Activated CD4-positive, alpha-beta T cell treated with anti-CD3 and anti-CD28 coated beads, Interleukin-2, amount 10 ng/mL, durations not matched to agents 24 days and 14 days (primary cell): ENCODE results near the gene TCEANC2. TPM values are rescaled to one million over a fixed set of nuclear protein-coding genes. Genes with fewer than 3 reads are reported as not detected.
"Not testable (repeated sequence)": the region's sequence is repeated elsewhere in the genome, so short reads cannot be mapped to it uniquely, and the experiment has no call there.

Experiments used
- DNase-seq: peaks from one replicate; pipeline ENCODE4 v3.0.0; 2022
- H3K27ac Mint-ChIP-seq: one replicate; pipeline ENCODE4 v1.8.0; 2022; ENCODE audit warnings: mild to moderate bottlenecking, mixed read lengths
- H3K27me3 Mint-ChIP-seq: one replicate; pipeline ENCODE4 v1.8.0; 2022; ENCODE audit warnings: mixed read lengths
- H3K36me3 Mint-ChIP-seq: one replicate; pipeline ENCODE4 v1.8.0; 2022; ENCODE audit warnings: low read depth, mild to moderate bottlenecking, mixed read lengths
- H3K4me1 Mint-ChIP-seq: one replicate; pipeline ENCODE4 v1.8.0; 2021; ENCODE audit warnings: mixed read lengths
- H3K4me3 Mint-ChIP-seq: one replicate; pipeline ENCODE4 v1.8.0; 2022; ENCODE audit warnings: mild to moderate bottlenecking, moderate library complexity, mixed read lengths
- H3K9me3 Mint-ChIP-seq: one replicate; pipeline ENCODE4 v1.8.0; 2021; ENCODE audit warnings: mixed read lengths
- intact Hi-C: fragments of 100-400 bp; cut with micrococcal nuclease; formaldehyde crosslinking; loops from one replicate; pipeline ENCODE4 v1.15.1; 2023
- total RNA-seq: library from RNA; stranded (reverse); gene quantifications from 2 replicates; pipeline ENCODE4 v1.2.3, GENCODE V29; 2022

Gene TCEANC2
- total RNA-seq, 1 donor from 2014 or later: 10.0 TPM

DNA sequence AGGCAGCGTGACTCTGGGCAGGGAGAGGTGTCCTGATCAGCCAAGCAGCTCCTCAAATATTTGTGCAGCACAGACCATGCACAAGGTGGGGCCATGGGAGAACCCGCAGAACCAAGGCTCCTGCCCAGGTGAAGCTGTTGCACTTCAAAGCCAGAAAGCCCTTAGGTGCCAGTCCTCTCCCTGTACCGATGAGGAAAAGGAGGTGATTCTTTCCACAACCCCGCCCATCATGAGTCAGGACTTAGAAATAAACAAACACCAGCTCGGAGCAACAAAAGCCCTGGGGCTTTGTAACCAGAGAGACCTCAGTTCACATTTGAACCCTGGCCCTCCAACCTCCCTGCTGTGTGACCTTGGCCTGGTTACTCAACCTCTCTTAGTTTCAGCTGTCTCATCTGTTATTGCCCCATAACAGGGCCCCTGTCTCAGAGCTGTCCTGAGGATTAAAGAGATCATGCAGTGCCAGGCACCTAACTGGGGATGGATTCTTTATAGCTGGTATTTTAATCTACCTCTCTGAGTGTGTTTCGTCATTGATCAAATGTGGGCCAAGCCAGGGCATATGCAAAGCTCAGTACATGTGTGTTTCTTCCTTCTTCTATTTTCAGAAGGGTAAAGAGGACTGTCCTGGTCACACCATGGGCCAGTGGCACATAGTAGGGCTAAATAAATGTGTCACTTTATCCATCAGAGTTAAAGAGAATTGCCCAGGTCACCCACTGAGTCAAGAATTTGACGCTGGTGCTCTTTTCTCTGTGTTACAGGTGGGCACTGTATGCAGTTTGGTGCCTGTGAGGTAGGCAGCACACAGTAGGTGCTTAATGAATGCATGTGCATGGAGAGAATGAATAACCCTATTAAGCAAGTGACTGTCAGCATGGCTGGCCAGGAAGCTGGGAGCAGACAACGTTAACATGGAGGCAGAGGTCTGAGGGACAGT lies 36.8 kb upstream of the TCEANC2 start:
- intact Hi-C loops: no loop called here
- H3K9me3 Mint-ChIP-seq: no peaks in the 10 kb centered on the region
- H3K4me3 Mint-ChIP-seq: no peak overlapping the region
- H3K27ac Mint-ChIP-seq: no peak overlapping the region
- H3K4me1 Mint-ChIP-seq: no peaks in the 10 kb centered on the region
- no peaks in the 10 kb centered on the region for H3K36me3 Mint-ChIP-seq
- DNase-seq: no peak
- H3K27me3 Mint-ChIP-seq: peaks cover 6% of the 10 kb centered on the region

DNA sequence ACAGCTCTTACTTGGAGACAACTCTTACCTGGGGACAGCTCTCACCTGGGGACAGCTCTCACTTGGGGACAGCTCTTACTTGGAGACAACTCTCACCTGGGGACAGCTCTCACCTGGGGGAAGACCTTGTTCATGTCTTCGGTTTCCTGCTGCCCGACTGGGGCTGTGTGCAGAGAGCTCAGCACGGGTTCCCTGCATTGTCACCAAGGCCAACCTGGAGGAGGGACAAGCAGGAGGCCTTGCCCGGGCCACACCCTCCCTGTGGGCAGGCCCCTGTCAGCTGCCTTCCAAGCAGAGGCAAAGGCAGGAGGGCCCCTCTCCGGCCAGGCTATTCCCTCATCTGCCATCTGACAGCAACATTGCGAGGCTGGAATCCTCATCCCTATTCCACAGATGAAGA lies 35.4 kb upstream of the TCEANC2 start, which contains the start of gene LDLRAD1:
LDLRAD1 (minus strand) TSS at position 208 of the 400 bp plus-strand sequence; CDS start at position 134, 74 bp downstream.
- H3K27ac Mint-ChIP-seq: no peak within 1 kb of the TSS
- intact Hi-C loops: no loop called here
- no peak within 1 kb of the TSS for H3K4me3 Mint-ChIP-seq
- no peaks in the 10 kb centered on the region for H3K36me3 Mint-ChIP-seq
- no peaks in the 10 kb centered on the region for H3K9me3 Mint-ChIP-seq
- no peaks in the 10 kb centered on the region for H3K4me1 Mint-ChIP-seq
- H3K27me3 Mint-ChIP-seq: peaks cover 6% of the 10 kb centered on the region
- no peak for DNase-seq

DNA sequence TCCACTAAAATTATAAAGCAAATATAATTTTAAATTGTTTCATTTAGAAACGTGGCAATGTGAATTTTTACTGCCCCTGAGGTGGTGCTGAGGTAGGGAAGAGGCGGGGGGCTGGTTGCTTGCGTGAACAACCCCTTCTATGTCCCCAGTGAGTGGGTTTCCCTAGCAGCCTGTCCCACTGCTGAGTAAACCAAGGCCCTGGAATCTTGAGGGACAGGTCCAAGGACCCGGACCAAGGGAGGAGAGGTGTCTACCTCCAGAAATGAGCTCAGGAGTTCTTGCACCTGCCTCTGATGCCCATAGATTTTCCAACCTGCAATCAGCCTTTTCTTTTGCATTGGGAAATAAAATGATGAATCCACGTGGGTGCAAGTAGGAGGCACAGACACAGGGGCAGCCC lies 34.8 kb upstream of the TCEANC2 start:
- H3K27ac Mint-ChIP-seq: no peak overlapping the region
- no peaks in the 10 kb centered on the region for H3K9me3 Mint-ChIP-seq
- no peak for DNase-seq
- H3K4me3 Mint-ChIP-seq: no peak overlapping the region
- H3K27me3 Mint-ChIP-seq: peaks cover 2% of the 10 kb centered on the region
- H3K36me3 Mint-ChIP-seq: no peaks in the 10 kb centered on the region
- no peaks in the 10 kb centered on the region for H3K4me1 Mint-ChIP-seq
- intact Hi-C loops: no loop called here

DNA sequence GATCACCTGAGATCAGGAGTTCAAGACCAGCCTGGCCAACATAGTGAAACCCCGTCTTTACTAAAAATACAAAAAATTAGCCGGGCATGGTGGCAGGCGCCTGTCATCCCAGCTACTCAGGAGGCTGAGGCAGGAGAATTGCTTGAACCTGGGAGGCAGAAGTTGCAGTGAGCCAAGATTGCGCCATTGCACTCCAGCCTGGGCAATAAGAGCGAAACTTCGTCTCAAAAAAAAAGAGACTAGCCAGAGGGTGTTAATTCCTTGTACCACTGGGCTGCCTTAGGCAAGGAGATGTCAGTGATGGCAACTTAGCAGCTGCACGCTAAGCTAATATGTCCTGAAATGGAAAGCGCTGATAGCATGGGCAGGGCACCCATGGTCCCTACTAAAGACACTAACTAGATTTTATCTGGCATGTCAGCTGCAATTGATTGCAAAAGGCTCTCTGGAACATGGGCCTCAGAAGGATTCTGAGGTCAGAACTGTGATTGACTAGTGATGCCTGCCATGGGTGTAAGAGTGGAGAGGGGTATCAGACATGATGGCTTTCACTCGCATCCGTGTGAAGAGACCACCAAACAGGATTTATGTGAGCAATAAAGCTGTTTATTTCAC lies 33.7 kb upstream of the TCEANC2 start:
- H3K27me3 Mint-ChIP-seq, H3K9me3 Mint-ChIP-seq, DNase-seq, H3K4me1 Mint-ChIP-seq, H3K36me3 Mint-ChIP-seq, intact Hi-C loops, H3K4me3 Mint-ChIP-seq, H3K27ac Mint-ChIP-seq: not testable (repeated sequence)

DNA sequence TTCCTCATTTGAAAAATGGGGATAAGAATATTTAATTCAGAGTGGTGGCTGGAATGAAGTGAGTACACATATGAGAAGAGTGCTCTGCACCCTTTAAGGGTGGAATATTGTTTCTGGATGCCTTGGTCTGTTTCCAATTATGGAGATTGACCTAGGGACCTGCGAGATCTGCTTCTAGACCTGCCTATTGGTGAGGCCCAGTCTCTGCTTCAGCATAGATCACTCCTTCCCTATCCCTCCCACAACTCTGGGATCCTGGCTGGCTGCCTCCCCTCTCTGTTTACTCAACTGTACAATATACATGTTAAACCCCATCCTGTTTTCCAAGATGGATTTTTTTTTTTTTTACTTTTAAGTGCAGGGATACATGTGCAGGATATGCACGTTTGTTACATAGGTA lies 29.1 kb upstream of the TCEANC2 start:
- Mint-ChIP-seq H3K4me3 (no peak overlapping the region), H3K36me3 (peaks cover 4% of the 10 kb centered on the region), H3K27me3 (no peaks in the 10 kb centered on the region), H3K4me1 (no peaks in the 10 kb centered on the region), H3K9me3 (no peaks in the 10 kb centered on the region), H3K27ac (no peak overlapping the region)
- intact Hi-C loops: no loop called here
- DNase-seq: no peak

DNA sequence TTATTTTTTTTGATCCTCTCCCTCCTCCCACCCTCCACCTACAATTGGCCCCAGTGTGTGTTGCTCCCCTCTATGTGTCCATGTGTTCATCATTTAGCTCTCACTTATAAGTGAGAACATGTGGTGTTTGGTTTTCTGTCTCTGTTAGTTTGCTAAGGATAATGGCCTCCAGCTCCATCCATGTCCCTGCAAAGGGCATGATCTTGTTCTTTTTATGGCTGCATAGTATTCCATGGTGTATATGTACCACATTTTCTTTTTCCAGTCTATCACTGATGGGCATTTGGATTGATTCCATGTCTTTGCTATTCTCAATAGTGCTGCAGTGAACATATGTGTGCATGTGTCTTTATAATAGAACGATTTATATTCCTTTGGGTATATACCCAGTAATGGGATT lies 28.6 kb upstream of the TCEANC2 start:
- H3K4me1 Mint-ChIP-seq, H3K4me3 Mint-ChIP-seq, H3K27me3 Mint-ChIP-seq, DNase-seq, H3K9me3 Mint-ChIP-seq, H3K36me3 Mint-ChIP-seq, H3K27ac Mint-ChIP-seq, intact Hi-C loops: not testable (repeated sequence)

DNA sequence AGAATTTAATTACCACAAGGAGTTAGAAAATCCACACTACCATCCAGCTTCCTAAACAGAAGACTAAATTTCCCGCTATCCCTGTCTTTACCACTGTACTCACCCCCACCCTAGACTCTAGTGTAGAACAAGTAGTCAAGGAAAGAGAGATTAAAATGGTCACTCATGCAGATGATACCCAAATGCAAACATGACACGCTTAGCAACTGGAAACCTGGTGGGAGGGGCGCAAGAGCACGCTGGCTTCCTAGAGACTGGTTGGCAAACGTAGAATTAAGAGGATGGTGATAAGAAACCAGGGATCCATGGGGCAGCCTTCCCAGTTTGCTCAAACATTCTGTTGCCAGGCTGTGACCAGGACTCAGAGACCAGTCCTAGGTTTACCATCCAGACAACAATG lies 25.6 kb upstream of the TCEANC2 start:
- H3K27me3 Mint-ChIP-seq: no peaks in the 10 kb centered on the region
- no peak overlapping the region for H3K27ac Mint-ChIP-seq
- H3K4me3 Mint-ChIP-seq: no peak overlapping the region
- intact Hi-C loops: no loop called here
- H3K36me3 Mint-ChIP-seq: peaks cover 16% of the 10 kb centered on the region
- no peaks in the 10 kb centered on the region for H3K4me1 Mint-ChIP-seq
- DNase-seq: no peak
- H3K9me3 Mint-ChIP-seq: no peaks in the 10 kb centered on the region

DNA sequence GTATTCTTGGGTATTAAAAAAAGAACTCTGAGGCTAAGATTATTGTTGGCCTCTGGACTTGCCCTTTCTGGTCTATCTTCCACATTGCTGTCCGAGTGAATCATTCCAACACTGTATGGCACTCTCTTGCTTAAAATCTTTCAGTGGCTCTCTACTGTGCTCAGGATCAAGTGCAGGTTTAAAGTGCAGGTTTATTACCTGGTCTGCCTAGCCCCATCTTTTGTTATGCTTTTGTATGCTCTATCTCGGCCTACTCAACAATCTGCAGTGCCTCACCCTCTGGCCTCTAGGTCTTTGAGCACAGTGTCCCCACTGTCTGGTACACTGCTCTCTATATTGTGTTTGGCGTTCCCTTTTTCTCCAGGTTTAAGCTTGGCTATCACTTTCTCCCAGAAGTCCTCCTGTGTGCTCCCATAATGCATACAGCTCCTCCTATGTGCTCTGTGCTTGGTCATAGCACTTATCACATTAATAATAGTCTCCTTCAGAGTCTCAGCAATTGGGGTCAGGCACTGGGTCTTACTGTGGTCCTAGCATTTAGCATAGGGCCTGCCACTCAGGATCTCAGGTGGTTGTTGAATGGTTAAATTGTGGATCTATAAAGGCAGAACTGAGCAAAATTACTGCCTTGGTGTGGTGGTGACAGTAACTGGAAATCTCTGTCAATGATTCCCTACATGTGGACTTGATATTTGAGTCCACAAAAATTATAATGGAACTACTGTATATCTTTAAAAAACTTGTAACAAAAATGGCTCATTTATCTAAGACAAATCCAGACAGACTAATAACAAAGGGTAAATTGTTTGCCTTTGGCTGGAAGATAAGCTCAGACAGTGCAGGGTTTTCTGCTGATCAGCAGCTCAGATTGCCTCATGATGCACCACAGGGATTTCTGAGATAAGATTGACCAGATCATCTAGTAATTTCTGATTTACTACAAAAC lies 24.8 kb upstream of the TCEANC2 start:
- H3K4me3 Mint-ChIP-seq: no peak overlapping the region
- H3K27ac Mint-ChIP-seq: no peak overlapping the region
- no peaks in the 10 kb centered on the region for H3K9me3 Mint-ChIP-seq
- H3K36me3 Mint-ChIP-seq: peaks cover 20% of the 10 kb centered on the region
- DNase-seq: peak; percentile 46
- H3K4me1 Mint-ChIP-seq: no peaks in the 10 kb centered on the region
- intact Hi-C loops: no loop called here
- no peaks in the 10 kb centered on the region for H3K27me3 Mint-ChIP-seq

DNA sequence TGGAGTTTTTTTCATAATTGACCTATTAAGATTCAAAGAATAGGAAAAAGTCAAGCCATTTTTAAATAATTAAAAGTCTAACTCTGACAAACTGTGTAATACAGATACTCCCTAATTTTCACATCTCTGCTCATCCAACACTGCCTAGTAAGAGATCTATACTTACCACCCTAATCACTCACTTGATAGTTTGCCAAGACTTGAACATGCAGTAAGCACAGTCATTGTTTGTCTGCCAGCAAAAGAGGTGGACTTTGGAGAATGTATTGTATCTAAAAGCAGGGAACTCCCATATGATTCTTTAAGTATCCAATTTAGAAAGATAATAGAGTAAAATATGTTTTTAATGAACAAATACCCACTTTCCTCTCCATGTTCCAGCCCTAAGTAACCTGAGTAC lies 15.9 kb upstream of the TCEANC2 start:
- DNase-seq: no peak
- Mint-ChIP-seq H3K27ac (no peak overlapping the region), H3K36me3 (peaks cover 50% of the 10 kb centered on the region), H3K4me1 (no peaks in the 10 kb centered on the region), H3K4me3 (no peak overlapping the region), H3K9me3 (no peaks in the 10 kb centered on the region), H3K27me3 (no peaks in the 10 kb centered on the region)
- intact Hi-C loops: no loop called here

DNA sequence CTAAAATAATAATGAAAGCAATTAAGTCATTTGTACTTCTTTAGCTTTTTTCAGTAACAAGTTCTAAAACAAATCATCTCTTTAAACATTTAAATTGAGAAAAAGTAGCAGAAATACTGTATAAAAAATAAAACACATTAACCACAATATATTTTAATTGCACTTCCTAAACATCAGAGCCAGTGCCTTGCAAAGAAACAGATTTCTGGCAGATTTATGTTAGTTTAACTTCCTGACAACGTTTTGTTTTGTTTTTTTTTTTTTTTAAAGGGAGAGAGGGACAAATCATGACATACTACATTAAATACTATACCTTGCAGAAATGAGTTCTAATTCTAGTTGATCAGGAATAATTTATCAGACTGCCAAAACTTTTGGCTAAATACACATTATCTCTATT lies 11.6 kb upstream of the TCEANC2 start:
- H3K36me3 Mint-ChIP-seq: peaks cover 45% of the 10 kb centered on the region
- H3K27ac Mint-ChIP-seq: no peak overlapping the region
- DNase-seq: no peak
- intact Hi-C loops: no loop called here
- no peaks in the 10 kb centered on the region for H3K27me3 Mint-ChIP-seq
- H3K9me3 Mint-ChIP-seq: no peaks in the 10 kb centered on the region
- peaks cover 2% of the 10 kb centered on the region for H3K4me1 Mint-ChIP-seq
- no peak overlapping the region for H3K4me3 Mint-ChIP-seq

DNA sequence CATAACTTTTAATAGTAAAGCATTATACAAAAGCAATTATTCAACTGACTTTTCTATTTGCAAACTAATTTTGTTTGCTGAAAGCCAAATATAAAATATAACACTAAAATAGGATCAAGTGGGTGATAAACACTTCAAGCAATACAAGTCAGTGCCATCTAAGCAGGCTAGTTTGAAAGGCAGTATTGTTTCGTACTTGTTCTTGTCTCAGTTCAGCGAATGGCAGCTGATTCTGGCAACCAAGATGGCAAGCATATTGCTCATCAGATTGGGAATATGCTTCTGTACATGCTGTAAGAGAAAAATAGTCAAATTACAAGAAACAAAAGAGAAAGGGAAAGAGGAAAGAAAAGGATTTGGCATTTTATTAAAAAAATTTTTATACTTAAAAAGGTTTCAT lies 7.9 kb upstream of the TCEANC2 start:
- DNase-seq: no peak
- H3K4me3 Mint-ChIP-seq: no peak overlapping the region
- peaks cover 8% of the 10 kb centered on the region for H3K4me1 Mint-ChIP-seq
- H3K9me3 Mint-ChIP-seq: no peaks in the 10 kb centered on the region
- peaks cover 37% of the 10 kb centered on the region for H3K36me3 Mint-ChIP-seq
- no peaks in the 10 kb centered on the region for H3K27me3 Mint-ChIP-seq
- H3K27ac Mint-ChIP-seq: no peak overlapping the region
- intact Hi-C loops: no loop called here

DNA sequence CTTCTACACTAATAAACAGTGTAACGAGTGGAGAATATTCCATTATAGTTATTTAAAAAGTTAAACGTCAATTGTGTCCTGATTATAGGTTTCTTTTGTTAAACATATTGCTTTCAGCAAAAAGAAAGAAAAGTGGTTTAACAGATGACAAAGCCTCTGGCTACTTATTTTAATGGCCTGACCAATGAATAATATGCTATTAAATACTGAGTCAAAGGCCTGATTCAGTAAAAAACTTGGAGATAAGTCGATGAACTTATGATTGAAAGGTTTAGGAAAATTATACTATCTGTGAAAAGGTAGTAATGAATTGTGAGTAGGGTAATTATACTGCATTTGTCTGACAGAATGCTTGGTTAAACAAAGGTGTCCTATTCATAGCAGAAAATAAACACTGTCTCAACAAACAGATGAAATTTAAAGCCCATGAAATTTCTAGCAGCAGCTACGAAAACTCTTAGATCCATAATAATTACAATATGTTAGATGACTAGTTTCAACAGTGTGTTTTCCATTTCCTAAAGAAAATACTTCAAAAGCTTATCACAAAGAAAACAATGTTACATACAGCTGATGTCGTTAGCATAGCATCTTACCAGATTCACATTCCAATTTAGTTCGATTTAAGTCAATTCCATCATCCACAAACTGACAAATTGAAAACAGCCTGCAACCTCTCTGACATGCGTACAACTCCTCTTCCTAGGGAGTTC lies 6.6 kb upstream of the TCEANC2 start:
- H3K27ac Mint-ChIP-seq: peak overlapping the region; percentile 10
- no peak for DNase-seq
- H3K36me3 Mint-ChIP-seq: peaks cover 31% of the 10 kb centered on the region
- no peaks in the 10 kb centered on the region for H3K9me3 Mint-ChIP-seq
- H3K4me3 Mint-ChIP-seq: no peak overlapping the region
- peaks cover 10% of the 10 kb centered on the region for H3K4me1 Mint-ChIP-seq
- intact Hi-C loops: no loop called here
- H3K27me3 Mint-ChIP-seq: no peaks in the 10 kb centered on the region
